ENCODE data around the gene HOOK1.

HOOK1 gene

GRCh38 chr1:59827055-59827643 is 12.4 kb downstream of the HOOK1 start:
- no peak for TF ChIP-seq MAX (IDR thresholded peaks at IDR 0.05)
- TF ChIP-seq FOXM1 (IDR thresholded peaks at IDR 0.05; ENCODE audit: borderline replicate concordance, low read depth): no peak
- TF ChIP-seq CREB1 (IDR thresholded peaks at IDR 0.05; ENCODE audit: low read depth): no peak

GRCh38 chr1:59828160-59828559 is 13.4 kb downstream of the HOOK1 start:
- no peak for TF ChIP-seq FOXM1 (IDR thresholded peaks at IDR 0.05; ENCODE audit: borderline replicate concordance, low read depth)
- TF ChIP-seq TEAD4 (IDR thresholded peaks at IDR 0.05): no peak
- no peak for TF ChIP-seq ZBTB7A (IDR thresholded peaks at IDR 0.05; ENCODE audit: low read depth)
- TF ChIP-seq CEBPB (IDR thresholded peaks at IDR 0.05): no peak
- no peak for TF ChIP-seq TCF12 (IDR thresholded peaks at IDR 0.05; ENCODE audit: low read depth)
- no peak for TF ChIP-seq EGR1 (IDR thresholded peaks at IDR 0.05)
- no peak for TF ChIP-seq RAD21 (IDR thresholded peaks at IDR 0.05; ENCODE audit: low read depth)
- TF ChIP-seq YY1 (IDR thresholded peaks at IDR 0.05; ENCODE audit: low read depth): no peak
- no peak for TF ChIP-seq CREB1 (IDR thresholded peaks at IDR 0.05; ENCODE audit: low read depth)

- TF ChIP-seq EGR1 (IDR thresholded peaks at IDR 0.05): no peak
- no peak for TF ChIP-seq TEAD4 (IDR thresholded peaks at IDR 0.05)
Observed at GRCh38 chr1:59831529-59831928, 16.8 kb downstream of the HOOK1 start.

GRCh38 chr1:59833022-59833421 is 18.3 kb downstream of the HOOK1 start:
- TF ChIP-seq NFIC (IDR thresholded peaks at IDR 0.05) (no peak), MAX (IDR thresholded peaks at IDR 0.05) (no peak), ZBTB7A (IDR thresholded peaks at IDR 0.05; ENCODE audit: low read depth) (no peak), FOXM1 (IDR thresholded peaks at IDR 0.05; ENCODE audit: borderline replicate concordance, low read depth) (no peak), EP300 (IDR thresholded peaks at IDR 0.05; ENCODE audit: borderline replicate concordance) (no peak), REST (IDR thresholded peaks at IDR 0.05; ENCODE audit: low read depth) (no peak)

- no peak for TF ChIP-seq USF1 (IDR thresholded peaks at IDR 0.05)
- TF ChIP-seq TAF1 (IDR thresholded peaks at IDR 0.05; ENCODE audit: low read depth): no peak
- no peak for TF ChIP-seq CREB1 (IDR thresholded peaks at IDR 0.05; ENCODE audit: low read depth)
- no peak for TF ChIP-seq TEAD4 (IDR thresholded peaks at IDR 0.05)
- no peak for TF ChIP-seq FOXM1 (IDR thresholded peaks at IDR 0.05; ENCODE audit: borderline replicate concordance, low read depth)
- no peak for TF ChIP-seq CEBPB (IDR thresholded peaks at IDR 0.05)
- TF ChIP-seq MAX (IDR thresholded peaks at IDR 0.05): no peak
- no peak for TF ChIP-seq TCF12 (IDR thresholded peaks at IDR 0.05; ENCODE audit: low read depth)
- no peak for TF ChIP-seq YY1 (IDR thresholded peaks at IDR 0.05; ENCODE audit: low read depth)
- TF ChIP-seq EGR1 (IDR thresholded peaks at IDR 0.05): no peak
- TF ChIP-seq EP300 (IDR thresholded peaks at IDR 0.05; ENCODE audit: borderline replicate concordance): no peak
- no peak for TF ChIP-seq REST (IDR thresholded peaks at IDR 0.05; ENCODE audit: low read depth)
- TF ChIP-seq RAD21 (IDR thresholded peaks at IDR 0.05; ENCODE audit: low read depth): no peak
- no peak for TF ChIP-seq NFIC (IDR thresholded peaks at IDR 0.05)
Observed at GRCh38 chr1:59833991-59834390, 19.2 kb downstream of the HOOK1 start.

GRCh38 chr1:59845091-59845490 is 30.3 kb downstream of the HOOK1 start:
- no peak for TF ChIP-seq USF1 (IDR thresholded peaks at IDR 0.05)
- no peak for TF ChIP-seq YY1 (IDR thresholded peaks at IDR 0.05; ENCODE audit: low read depth)
- no peak for TF ChIP-seq EGR1 (IDR thresholded peaks at IDR 0.05)
- TF ChIP-seq NFIC (IDR thresholded peaks at IDR 0.05): no peak
- TF ChIP-seq TAF1 (IDR thresholded peaks at IDR 0.05; ENCODE audit: low read depth): no peak
- no peak for TF ChIP-seq ZBTB7A (IDR thresholded peaks at IDR 0.05; ENCODE audit: low read depth)
- TF ChIP-seq FOXM1 (IDR thresholded peaks at IDR 0.05; ENCODE audit: borderline replicate concordance, low read depth): no peak
- no peak for TF ChIP-seq MAX (IDR thresholded peaks at IDR 0.05)
- no peak for TF ChIP-seq EP300 (IDR thresholded peaks at IDR 0.05; ENCODE audit: borderline replicate concordance)
- no peak for TF ChIP-seq TEAD4 (IDR thresholded peaks at IDR 0.05)
- TF ChIP-seq RAD21 (IDR thresholded peaks at IDR 0.05; ENCODE audit: low read depth): no peak
- no peak for TF ChIP-seq REST (IDR thresholded peaks at IDR 0.05; ENCODE audit: low read depth)
